GM19035 (cell line): ENCODE results near the gene PCDHA12.
"Not testable (repeated sequence)": the region's sequence is repeated elsewhere in the genome, so short reads cannot be mapped to it uniquely, and the experiment has no call there.

Source experiments
- ATAC-seq: cut with Tn5 transposase; IDR thresholded peaks from one replicate; pipeline ENCODE4 v1.9.1; 2021; ENCODE audit not compliant: unreplicated experiment

The PCDHA12 gene

GRCh38 chr5:140875085-140876065 lies at the start of gene PCDHA12:
PCDHA12 (plus strand) TSS chr5:140875308; CDS start chr5:140875473, 165 bp downstream.
- no peak for ATAC-seq

- ATAC-seq, result no peak
Measured at GRCh38 chr5:140827704-140828361, 47.3 kb upstream of the PCDHA12 start, which contains the start of gene PCDHA6. PCDHA6 (plus strand) TSS chr5:140827960; CDS start chr5:140828092, 132 bp downstream.

GRCh38 chr5:140828362-140828737 lies 46.8 kb upstream of the PCDHA12 start:
- ATAC-seq, result no peak

GRCh38 chr5:140829511-140830501 lies 45.3 kb upstream of the PCDHA12 start:
- ATAC-seq, result not testable (repeated sequence)

- no peak for ATAC-seq
Measured at GRCh38 chr5:140833993-140834392, 41.1 kb upstream of the PCDHA12 start, which contains the start of gene PCDHA7. PCDHA7 (plus strand) TSS chr5:140834269; CDS start chr5:140834384, 115 bp downstream.

GRCh38 chr5:140834439-140835008 lies 40.6 kb upstream of the PCDHA12 start:
- ATAC-seq, result not testable (repeated sequence)

GRCh38 chr5:140835622-140836510 lies 39.2 kb upstream of the PCDHA12 start:
- ATAC-seq, result no peak

- no peak for ATAC-seq
Measured at GRCh38 chr5:140840978-140841962, 33.8 kb upstream of the PCDHA12 start, which contains the start of gene PCDHA8. PCDHA8 (plus strand) TSS chr5:140841187; CDS start chr5:140841322, 135 bp downstream.

- no peak for ATAC-seq
Measured at GRCh38 chr5:140842798-140843733, 32.0 kb upstream of the PCDHA12 start.

GRCh38 chr5:140848139-140849102 lies 26.7 kb upstream of the PCDHA12 start, which contains the start of gene PCDHA9:
PCDHA9 (plus strand) TSS chr5:140848382; CDS start chr5:140848496, 114 bp downstream.
- not testable (repeated sequence) for ATAC-seq

- ATAC-seq, result not testable (repeated sequence)
Measured at GRCh38 chr5:140849831-140850634, 25.1 kb upstream of the PCDHA12 start.

- no peak for ATAC-seq
Measured at GRCh38 chr5:140855772-140856674, 19.1 kb upstream of the PCDHA12 start, which contains the start of gene PCDHA10. PCDHA10 (plus strand) TSS chr5:140855897; CDS start chr5:140856049, 152 bp downstream.

- ATAC-seq, result no peak
Measured at GRCh38 chr5:140857177-140857986, 17.7 kb upstream of the PCDHA12 start.
